Renal cortical epithelial cell (primary cell): ENCODE results near the gene IZUMO1. TPM values are rescaled to one million over a fixed set of nuclear protein-coding genes. Genes with fewer than 3 reads are reported as not detected.
"Not testable (repeated sequence)": the region's sequence is repeated elsewhere in the genome, so short reads cannot be mapped to it uniquely, and the experiment has no call there.

Experiments used
- DNase-seq: peaks from one replicate; pipeline ENCODE4 v3.0.0-alpha.2; 2011; ENCODE audit warnings: low read depth
- total RNA-seq: library from RNA; depleted of rRNA; stranded (reverse); fragments of >200 nt; gene quantifications from 2 replicates; pipeline ENCODE4 v1.2.3, GENCODE V29; 2014

IZUMO1 gene
- total RNA-seq, 1 donor from 2014 or later: not detected

DNA sequence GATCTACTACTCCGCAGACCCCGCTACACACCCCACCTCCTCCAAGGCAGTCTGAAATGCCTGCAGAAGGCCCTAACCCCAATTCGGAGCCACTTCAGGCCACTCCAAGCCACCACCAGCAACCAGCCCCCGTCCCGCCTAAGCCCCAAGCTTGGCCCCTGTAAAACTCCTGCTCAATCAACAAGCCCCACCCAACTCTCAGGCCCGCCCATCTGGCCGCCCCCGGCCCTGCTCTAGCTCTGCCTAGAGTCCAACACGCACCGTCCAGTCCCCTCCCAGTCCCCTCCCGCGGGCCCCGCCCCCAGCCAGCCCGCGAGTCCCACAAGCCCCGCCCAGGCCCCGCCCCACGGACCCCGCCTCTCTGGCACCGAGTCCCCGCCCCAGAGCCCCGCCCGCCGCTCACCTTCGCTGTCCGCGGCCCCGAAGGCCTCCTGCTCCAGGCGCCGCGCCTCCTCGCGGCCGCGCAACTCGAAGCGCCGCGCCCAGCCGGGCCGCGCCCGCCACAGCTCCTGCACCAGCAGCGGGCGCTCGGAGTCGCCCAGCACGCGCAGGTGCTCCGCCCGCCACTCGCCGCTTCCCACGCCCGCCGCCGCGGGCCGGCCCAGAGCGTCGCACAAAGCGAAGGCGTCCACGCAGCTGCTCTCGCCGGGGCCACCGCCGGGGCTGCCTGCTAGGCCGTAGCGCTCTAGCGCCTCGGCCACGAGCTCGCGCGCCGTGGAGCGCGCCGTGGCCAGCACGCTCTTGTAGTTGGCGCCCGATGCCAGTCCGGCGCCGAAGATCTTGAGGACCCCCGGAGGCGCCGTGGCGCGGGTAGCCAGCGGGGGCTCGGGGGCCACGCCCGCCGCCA, 7.9 kb downstream of the IZUMO1 start:
- DNase-seq: peak; percentile 61

DNA sequence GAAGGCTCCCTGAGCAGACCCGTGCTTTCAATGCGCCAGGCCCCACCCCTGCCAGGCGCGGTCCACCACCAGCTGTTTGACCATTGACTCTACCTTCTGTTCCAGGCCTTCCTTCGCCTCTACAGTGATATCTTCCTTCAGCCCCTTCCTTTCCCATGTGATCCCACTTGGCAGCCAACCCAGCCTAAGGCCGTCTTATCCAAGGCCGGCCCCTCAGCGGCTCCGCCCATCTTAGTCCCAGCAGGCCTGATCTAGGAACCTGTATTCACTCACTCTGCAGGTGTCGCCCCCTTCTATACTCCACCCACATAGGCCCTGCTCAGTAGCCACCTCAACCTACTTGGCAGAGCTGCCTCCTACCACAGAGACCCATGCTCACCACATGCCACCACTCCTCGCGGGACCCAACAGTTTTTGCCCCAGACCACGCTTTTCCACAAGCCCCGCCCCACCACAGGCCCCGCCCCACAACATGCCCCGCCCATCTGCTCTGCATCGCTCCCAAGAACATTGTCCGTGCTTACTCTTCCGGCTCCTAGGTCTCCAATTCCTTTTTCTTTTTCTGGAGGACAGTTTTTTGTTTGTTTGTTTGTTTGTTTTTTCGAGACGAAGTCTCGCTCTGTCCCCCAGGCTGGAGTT, 9.2 kb downstream of the IZUMO1 start:
- no peak for DNase-seq

DNA sequence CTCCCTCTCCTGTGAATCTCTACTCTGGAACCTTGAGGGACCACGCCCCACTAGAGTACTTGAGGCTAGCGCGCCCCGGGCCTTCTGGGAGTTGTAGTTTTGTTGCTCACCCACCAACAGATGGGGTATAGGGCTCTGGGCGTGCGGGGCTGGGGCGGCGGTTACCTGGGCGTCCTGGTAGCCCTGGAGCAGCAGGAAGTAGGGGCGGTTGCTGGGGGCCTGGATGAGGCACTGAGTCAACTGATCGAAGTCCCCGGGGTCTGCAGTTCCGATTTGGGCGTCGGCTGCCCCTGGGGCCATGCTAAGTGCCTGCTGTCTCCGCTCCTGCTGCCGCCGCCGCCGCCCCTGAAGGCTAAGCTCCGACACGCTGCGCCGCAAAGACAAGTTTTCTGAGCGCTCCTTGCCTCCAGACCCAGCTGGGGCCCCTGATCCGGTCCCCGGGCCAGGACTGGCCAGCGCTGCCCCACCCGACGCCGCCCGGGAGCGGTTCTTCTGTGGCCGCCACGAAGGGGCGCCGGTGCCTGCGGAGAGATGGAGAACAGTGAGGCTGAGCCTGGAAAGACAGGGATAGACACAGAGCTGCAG, 11.6 kb downstream of the IZUMO1 start:
- peak; percentile 13 for DNase-seq

DNA sequence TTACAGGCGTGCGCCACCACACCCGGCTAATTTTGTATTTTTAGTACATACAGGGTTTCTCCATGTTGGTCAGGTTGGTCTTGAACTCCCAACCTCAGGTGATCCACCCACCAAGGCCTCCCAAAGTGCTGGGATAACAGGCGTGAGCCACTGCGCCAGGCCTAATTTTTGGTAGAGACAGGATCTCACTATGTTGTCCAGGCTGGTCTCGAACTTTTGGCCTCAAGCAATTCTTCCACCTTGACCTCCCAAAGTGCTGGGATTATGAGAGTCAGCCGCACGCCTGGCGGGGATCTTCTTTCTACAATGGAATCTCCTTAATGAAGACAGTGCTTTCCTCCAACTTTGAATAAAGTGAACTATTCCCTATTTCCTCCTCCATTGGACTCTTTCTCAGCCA, 12.1 kb downstream of the IZUMO1 start:
- no peak for DNase-seq

DNA sequence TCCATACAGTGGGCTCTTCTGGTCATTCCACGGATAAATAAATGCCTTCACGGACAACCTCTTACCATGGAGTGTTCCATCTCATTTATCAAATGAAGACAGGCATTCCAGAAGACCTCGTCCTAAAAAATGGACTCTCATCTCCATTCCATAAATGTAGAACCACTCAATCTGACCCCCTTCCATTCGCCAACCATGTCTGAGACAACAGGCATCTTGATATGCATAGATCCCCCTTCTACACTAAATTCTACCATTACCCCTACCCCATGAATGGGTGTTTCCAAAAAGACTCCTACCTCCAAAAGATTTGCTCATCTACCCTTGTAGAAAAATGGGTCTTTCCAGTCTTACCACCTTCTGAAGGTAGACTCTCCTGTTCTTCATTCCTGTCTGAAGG, 15.3 kb downstream of the IZUMO1 start:
- DNase-seq: no peak

DNA sequence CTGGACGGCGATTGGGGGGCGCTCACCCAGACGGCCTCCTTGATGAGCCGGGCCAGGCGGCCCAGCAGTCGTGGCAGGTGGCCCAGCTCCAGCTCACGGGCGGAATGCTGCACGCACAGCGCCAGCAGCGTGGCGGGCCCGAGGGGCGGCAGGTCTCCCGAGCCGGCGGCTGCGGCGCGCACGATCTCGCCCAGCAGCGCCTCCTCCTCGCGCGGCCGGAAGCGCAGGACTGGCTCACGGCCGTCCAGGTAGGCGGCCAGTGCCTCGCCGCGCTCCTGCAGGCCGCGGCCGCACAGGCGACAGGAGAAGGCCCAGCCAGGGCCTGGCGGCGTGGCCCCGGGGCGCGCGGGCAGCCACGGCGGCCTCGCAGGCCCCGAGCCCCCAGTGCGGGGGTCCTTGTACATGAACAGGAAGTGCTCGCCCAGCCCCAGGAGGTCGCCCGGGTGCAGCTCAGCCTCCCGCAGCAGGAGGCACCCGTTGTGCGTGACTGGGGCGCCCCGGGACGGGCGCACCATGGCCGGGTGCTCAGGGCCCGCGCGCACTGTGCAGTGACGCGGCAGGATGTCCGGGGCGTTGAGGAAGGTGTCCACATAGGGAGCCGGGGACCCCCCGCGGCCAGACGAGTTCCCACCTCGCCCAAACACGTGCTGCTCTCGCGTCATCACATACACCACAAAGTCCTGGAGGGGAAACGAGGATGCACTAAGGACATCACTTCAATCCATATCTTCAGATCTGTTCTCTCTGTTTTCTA, 17.6 kb downstream of the IZUMO1 start:
- no peak for DNase-seq

DNA sequence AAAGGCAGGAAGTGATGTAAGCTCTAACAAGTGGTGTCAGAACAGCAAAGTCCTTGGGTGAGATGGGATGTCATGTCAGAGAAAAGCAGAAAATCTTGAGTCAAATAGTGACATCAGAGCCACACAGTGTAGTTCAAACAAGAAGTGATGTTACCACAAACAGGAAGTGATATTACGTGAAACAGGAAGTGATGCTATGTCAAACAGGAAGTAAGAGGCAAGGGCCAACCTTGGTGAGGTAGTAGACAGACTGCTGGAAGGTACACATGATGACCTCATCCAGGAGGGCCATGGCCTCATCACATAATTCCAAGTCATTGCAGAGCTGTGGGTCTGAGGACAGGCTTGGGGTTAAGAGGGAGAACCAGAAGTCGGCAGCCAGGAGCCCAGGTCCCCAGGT, 20.2 kb downstream of the IZUMO1 start:
- no peak for DNase-seq

DNA sequence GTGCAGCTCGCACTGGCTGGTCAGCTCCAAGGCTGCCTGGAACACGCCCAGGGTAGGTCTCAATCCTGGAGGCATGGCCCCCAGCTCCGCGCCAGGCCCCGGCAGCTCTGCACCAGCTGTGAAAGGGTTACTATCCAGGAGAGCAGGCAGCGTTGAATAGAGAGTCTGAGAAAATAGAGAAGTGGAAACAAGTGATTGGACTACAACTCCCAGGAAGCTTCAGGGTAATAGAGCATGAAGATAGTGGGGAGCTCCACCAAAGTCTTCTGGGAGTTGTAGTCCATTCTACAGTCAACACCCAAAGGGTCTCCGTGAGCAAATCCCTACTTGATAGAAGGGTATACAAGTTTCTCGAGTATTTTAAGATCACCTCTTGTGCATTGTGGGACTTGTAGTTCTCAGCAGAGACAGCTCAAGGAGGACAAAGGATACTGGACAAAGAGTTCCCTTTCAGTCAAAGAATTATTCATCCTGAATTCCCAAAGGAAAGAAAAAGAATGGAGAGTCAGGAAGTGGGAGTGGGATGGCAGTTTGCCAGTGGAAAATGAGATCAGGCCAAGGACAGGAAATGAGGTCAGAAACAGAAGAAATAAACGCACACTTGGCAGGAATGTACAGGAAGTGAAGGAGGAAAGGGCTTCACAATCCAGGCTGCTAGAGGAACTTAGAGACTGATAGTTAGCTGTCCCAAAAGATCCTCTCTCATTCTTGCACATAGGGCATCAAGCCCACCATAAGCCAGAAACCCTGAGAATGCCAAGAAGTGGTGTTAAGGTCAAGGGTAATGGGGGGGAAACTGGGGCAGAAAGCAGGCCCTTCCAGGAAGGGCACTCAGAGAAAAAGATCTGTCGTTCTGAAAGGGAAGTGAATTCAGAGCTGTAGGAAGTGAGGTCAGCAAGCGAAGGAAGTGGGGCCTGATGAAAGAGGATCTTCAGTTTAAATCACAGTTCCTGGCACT, 21.6 kb downstream of the IZUMO1 start:
- peak; percentile 70 for DNase-seq

DNA sequence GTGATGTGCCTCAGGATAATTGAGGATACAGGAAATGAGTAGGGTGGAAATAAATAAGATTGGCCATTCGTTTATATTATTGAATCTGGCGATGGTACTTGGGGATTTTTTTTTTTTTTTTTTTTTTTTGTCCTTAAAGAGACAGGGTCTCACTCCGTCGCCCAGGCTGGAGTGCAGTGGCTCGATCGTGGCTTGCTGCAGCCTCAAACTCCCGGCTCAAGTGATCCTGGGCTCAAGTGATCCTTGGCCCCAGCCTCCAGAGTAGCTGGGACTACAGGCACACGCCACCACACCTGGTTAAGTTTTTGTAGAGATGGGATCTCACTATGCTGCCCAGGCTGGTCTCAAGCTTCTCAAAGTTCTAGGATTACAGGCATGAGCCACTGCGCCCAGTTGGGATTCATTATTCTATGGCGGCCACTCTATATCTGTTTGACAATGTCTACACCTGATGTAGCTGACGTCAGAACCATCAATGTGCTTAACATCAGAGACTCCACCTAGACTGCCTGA, 24.5 kb downstream of the IZUMO1 start:
- no peak for DNase-seq

DNA sequence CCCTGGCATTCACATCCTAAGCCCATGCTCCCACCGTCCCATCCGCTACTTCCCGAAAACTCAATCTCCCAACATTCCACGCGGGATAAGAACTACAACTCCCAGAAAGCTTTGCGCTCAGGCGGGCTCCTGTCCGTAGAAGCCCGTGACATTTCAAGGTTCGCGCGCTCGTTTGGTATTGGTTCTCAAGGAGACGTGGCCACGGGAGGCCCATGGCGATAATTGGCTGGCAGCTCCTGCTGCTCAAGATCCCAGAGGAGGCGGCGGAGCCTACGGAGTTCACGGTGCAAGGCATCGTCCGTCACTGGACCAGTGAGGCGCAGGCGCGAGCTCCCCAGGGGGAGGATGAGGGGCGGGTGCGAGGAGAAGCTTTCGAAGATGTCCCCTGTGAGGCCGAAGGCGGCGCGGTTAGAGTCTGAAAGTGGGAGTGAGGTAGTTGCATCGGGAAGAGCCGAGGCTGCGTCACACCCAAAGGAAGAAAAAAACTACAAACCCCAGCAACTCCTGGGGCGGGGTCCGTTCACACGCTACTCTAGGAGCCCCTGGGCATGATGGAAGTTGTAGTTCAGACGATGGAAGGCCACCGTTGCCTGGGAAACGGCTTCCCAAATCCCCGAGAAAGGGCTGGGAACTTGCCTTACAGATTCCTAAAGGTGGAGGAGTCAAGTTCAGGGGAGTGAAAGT, 26.0 kb downstream of the IZUMO1 start:
- peak; percentile 98 for DNase-seq

DNA sequence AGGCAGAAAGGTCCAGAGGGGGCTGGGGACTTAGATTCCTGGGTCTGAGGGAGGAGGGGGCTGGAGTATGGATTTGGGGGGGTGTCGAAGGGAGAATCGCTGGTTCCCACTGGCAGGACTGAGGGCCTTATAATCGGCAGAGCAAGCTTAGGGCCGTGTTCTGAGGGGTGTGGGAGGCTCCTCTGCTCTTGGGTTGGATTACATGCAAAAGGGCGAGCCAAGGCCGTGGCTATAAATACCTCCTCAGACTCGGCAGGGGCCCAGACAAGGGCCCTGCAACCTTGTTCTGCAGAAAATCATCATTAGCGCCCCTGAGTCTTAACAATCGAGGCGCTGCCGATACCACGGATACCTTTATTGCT, 26.5 kb downstream of the IZUMO1 start:
- no peak for DNase-seq

DNA sequence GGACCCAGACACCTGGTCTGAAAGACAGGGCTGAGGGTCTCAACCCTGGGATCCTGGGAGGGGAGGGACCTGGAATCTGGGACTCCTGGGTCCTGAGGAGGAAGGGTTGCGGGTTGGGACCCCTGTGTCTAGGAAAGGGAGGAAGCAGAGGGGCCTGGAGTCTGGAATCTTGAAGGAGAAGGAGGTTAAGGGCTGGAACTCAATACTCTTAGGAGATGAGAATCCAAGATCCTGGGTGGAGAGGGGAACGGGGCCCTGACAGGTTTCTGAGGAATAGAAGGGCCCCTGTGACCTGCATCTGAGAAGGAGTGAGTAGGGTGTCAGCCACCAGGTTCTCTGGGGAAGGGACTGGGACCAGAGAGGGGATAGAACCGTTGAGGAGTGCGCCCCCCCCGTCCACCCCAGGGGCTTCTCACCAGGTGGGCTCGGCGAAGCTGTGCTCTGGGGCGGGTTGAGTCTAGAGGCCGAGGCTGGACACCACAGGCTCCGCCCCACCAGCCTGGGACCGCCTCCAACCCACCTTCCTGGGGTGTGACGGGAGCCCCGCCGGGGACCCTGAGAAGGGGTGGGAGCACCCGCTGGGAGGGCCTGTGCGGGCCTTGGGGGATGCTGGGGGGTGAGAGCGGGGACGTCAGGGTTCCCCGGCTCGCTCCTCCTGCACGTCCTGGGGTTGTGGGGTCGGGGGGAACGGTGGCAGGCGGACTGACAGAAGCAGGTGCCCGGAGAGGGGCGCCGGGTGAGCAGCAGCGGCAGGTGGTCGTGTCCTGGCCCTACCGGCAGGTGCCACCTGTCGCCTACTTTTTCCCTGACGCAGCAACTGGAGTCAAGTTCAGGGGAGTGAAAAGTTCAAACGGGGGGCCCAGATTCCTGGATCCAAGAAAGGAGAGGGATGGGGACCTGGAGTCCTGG, 27.2 kb downstream of the IZUMO1 start, which contains the start of gene MAMSTR:
Gene MAMSTR (minus strand): TSS at position 463 of the 909 bp plus-strand sequence. CDS start 694 bp downstream, outside the sequence.
- DNase-seq: no peak

DNA sequence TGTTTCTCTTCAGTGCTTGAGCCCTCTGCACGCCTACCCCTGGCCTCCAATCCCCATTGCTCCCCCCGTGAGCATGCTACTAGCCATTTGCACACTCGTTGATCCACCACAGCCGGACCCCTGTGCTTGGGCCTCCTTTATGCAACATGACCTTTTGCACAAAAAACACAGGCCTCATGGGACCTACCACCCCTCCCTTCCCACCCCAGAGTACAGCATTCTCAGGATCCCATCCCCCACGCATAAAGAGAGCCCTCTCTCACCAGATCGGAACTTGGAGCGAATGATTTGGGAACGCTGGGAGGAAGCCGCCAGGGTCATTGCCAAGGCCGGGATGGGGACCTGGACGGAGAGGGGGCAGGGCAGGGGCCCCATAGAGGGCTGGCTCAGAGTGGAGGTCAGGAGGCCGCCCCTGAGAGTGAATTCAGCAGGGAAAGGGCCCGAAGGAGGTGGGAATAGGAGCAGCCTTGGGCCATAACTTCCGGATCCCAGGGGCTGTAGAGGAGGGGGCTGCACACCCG, 27.9 kb downstream of the IZUMO1 start:
- DNase-seq: no peak

DNA sequence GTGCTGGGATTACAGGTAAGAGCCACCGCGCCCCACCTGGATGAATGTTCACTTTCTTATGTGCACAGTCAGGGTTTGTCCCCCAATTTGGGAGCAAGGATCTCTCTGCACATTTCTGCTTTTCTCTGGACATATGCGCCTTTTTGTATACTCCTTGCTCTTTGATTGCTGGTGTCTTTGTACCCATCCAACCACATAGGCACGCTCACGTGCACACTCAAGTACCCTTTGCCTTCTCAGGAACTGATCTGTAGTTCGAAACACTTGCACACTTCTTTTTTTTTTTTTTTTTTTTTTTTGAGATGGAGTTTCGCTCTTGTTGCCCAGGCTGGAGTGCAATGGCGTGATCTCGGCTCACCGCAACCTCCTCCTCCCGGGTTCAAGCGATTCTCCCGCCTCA, 28.6 kb downstream of the IZUMO1 start:
- not testable (repeated sequence) for DNase-seq

DNA sequence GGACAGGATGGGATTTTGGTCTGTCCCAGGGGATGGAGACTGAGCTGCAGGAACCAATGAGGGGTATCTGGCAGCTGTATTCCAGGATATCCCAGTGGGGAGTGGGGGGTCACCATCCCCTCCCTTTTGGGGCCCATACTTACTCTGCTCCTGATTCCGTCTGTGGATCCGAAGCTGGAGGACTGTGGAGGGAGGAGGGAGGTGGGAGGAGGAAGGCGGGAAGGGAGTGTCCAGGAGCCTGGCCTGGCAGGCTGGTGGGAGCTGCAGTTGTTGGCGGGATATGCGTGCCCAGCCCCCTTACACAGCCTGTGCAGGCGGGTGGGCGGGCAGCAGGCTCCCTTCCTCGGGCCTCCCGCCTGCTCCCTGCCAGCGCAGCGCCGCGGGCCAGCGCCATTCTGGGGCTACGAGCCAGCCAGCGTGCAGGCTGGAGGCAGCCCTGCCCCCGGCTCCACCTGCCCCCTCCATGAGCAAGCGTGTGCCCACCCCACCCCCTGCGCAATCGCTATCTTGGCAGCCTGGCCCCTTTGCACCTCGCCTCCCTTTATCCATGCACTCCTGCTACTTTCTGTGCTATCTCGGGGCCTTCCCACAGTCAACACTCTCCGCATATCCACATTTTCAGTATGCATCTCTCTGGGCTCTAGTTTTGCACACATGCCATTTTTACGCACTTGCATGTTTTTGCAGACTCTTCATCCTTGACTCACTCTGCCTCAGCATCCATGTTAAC, 30.0 kb downstream of the IZUMO1 start:
- no peak for DNase-seq

DNA sequence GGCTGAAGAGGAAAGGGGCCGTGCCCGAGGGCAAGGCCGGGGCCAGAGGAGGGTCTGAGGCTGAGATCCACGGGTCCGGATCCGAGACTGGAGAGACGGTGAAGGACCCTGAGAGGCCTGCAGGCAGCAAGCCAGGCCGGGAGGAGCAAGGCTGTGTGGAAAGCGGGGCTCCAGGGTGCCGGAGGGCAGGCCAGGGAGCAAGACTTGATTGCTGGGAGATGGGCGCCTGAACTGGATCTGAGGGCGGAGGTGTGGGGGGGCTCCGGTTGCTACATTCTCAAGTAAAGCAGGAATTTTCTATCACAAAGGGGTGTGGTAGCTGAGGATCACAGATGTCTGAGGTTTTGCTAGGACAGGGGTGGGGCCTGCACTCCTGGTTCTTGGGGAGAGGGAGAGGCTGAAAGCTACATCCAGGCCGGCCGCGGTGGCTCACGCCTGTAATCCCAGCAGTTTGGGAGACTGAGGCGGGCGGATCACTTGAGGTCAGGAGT, 31.0 kb downstream of the IZUMO1 start:
- DNase-seq: no peak

DNA sequence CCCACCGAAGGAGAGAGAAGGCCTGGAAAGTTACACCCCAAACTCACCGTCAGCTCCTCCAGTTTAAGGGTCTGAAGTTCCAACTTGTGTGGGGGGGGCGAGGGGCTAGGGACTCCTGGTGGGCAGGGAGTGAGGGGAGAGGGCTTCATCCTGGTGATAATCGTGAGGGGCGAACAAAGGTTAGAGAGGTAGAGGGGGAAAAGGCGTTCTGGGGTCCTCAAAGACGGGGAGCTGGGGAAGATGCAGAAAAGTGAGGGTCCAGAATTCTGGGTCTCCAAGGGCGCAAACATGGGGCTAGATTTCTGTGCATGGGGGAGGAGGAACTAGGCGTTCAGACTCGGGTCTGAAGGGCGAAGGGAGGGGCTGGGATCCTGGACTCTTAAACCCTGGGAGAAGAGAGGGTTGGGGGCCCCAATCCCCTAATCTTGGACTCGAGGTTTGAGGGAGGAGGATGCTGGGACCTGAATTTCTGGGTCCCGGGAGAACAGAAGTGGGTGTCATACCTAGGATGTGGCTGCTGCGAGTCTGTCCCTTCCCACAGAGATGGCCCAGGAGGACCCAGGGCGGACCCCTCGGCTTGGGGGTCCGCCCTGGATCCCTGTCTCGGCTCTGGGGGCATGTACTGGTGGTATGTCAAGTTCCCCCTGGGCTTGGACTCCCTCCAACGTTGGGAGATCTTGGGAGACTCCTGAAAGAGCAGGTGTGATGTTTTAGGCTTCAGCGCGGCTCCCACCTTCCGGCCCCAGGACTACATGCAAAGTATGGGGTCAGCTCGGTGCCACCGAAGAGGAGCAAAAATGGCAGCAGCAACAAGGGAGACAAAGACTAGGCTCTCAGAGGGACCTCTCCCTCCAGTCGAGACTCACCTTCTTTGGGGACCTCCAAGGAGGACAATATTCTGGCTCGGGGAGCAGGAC, 31.7 kb downstream of the IZUMO1 start:
- no peak for DNase-seq
